Measurements from ENCODE around the gene OR2W3. TPM values are rescaled to one million over a fixed set of nuclear protein-coding genes. Genes with fewer than 3 reads are reported as not detected.

The OR2W3 gene
- total and polyA plus RNA-seq, 2 experiments from 2014 or later, result 0.86 to 1.9 TPM

DNA sequence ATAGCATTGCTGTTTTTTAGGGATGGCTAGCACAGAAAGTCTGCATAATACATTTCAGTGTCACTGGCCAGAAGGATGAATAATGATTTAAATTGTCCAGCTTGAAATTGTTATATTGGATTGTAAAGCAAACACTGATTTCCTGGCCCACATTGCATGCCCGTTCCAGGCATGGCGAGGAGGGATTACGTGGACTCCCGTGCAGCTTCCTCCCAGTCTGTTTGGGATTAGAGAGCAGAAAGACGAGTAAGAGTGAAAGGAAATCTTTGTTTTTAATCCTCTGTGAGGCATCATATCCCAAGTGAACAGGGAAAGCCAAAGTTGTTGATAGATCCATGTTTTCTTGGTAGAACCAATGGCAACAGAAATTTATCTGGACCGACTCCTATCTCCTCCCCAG lies 30.0 kb upstream of the OR2W3 start:
- no peak overlapping the region for H3K27ac ChIP-seq
- TF ChIP-seq, protein P1, sequence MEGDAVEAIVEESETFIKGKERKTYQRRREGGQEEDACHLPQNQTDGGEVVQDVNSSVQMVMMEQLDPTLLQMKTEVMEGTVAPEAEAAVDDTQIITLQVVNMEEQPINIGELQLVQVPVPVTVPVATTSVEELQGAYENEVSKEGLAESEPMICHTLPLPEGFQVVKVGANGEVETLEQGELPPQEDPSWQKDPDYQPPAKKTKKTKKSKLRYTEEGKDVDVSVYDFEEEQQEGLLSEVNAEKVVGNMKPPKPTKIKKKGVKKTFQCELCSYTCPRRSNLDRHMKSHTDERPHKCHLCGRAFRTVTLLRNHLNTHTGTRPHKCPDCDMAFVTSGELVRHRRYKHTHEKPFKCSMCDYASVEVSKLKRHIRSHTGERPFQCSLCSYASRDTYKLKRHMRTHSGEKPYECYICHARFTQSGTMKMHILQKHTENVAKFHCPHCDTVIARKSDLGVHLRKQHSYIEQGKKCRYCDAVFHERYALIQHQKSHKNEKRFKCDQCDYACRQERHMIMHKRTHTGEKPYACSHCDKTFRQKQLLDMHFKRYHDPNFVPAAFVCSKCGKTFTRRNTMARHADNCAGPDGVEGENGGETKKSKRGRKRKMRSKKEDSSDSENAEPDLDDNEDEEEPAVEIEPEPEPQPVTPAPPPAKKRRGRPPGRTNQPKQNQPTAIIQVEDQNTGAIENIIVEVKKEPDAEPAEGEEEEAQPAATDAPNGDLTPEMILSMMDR (IDR thresholded peaks at IDR 0.05; ENCODE audit: low read depth, low read length), result no peak
- H3K9me3 ChIP-seq (ENCODE audit: low read depth), result no peaks in the 10 kb centered on the region
- no peaks in the 10 kb centered on the region for H3K4me1 ChIP-seq (ENCODE audit: low read depth)
- DNase-seq (ENCODE audit: low read depth in 1 of 2, low spot score in 1 of 2), result no peak
- no peaks in the 10 kb centered on the region for H3K27me3 ChIP-seq
- H3K36me3 ChIP-seq, result no peaks in the 10 kb centered on the region
- H3K4me3 ChIP-seq, result no peak overlapping the region

DNA sequence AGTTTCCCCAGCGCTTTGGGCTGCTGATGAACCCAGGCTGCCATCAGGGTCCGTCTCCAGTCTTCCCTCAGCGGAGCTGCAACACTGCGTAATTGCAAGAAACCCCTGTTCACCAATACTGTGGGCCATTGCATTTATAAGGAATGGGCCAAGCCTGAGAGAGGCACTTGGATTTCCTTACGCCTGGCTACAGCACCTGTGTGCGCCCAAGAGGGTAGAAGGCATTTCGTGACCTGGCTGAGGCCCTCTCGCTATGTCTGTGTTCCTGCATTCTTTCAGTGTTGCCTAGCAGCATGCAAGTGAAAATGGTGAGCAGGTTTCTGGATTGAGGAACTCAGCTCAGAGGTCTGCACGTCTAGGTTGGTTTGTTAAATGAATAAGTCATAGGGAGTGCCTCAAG lies 12.0 kb upstream of the OR2W3 start:
- Histone ChIP-seq H3K4me3 (no peak overlapping the region), H3K27me3 (no peaks in the 10 kb centered on the region), H3K4me1 (ENCODE audit: low read depth) (no peaks in the 10 kb centered on the region), H3K9me3 (ENCODE audit: low read depth) (no peaks in the 10 kb centered on the region), H3K27ac (no peak overlapping the region), H3K36me3 (no peaks in the 10 kb centered on the region)
- no peak for DNase-seq (ENCODE audit: low read depth in 1 of 2, low spot score in 1 of 2)
- TF ChIP-seq, protein P1 (IDR thresholded peaks at IDR 0.05; ENCODE audit: low read depth, low read length), result no peak

DNA sequence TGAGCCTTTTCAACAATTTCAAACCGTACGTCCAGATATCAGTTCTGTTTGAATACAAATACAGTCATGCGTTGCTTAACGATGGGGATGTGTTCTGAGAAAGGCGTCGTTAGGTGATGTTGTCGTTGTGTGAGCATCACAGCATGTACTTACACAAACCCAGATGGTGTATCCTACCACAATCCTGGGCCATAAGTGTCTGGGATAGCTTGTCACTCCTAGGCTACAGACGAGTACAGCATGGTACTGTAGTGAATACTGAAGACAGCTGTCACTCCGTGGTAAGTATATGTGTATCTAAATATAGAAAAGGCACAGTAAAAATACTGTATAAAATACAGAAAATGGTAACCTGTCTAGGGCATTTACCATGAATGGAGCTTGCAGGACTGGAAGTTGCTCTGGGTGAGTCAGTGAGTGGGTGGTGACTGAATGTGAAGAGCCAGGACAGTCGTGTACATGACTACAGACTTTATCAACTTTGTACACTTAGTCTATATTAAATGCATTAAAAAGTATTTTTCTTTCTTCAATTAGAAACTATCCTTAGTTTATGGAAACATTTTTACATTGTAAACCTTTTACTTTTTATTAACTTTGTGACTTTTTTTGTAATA lies 10.5 kb upstream of the OR2W3 start:
- Histone ChIP-seq H3K27ac (no peak overlapping the region), H3K36me3 (no peaks in the 10 kb centered on the region), H3K27me3 (no peaks in the 10 kb centered on the region), H3K4me3 (no peak overlapping the region), H3K9me3 (ENCODE audit: low read depth) (no peaks in the 10 kb centered on the region), H3K4me1 (ENCODE audit: low read depth) (no peaks in the 10 kb centered on the region)
- TF ChIP-seq, protein P1 (IDR thresholded peaks at IDR 0.05; ENCODE audit: low read depth, low read length), result no peak
- no peak for DNase-seq (ENCODE audit: low read depth in 1 of 2, low spot score in 1 of 2)

DNA sequence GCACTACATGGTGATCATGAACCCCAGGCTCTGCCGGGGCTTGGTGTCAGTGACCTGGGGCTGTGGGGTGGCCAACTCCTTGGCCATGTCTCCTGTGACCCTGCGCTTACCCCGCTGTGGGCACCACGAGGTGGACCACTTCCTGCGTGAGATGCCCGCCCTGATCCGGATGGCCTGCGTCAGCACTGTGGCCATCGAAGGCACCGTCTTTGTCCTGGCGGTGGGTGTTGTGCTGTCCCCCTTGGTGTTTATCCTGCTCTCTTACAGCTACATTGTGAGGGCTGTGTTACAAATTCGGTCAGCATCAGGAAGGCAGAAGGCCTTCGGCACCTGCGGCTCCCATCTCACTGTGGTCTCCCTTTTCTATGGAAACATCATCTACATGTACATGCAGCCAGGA lies 589 bp downstream of the OR2W3 start:
- Histone ChIP-seq H3K27ac (no peak overlapping the region), H3K4me3 (no peak overlapping the region), H3K36me3 (no peaks in the 10 kb centered on the region), H3K9me3 (ENCODE audit: low read depth) (no peaks in the 10 kb centered on the region), H3K27me3 (no peaks in the 10 kb centered on the region), H3K4me1 (ENCODE audit: low read depth) (no peaks in the 10 kb centered on the region)
- no peak for DNase-seq (ENCODE audit: low read depth in 1 of 2, low spot score in 1 of 2)
- TF ChIP-seq, protein P1 (IDR thresholded peaks at IDR 0.05; ENCODE audit: low read depth, low read length), result no peak

DNA sequence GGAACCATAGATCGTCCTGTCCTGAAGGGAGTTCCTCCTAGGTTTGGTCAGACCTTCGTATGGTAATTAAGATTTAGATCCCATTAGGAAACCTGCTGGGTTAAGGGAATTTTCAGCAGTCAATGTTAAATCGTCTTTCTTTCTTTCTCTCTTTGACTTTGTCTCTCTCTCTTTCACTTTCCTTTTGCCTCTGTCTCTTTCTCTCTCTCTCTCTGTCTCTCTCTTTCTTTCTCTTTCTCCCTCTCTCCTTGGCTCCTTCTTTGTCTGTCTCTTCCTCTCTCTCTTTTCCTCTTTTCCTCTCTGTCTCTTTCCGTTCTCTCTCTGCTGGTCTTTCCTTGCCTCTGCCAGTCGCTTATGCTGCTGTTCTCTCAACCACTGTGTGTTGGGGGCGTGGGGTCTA lies 8.7 kb downstream of the OR2W3 start:
- DNase-seq (ENCODE audit: low read depth in 1 of 2, low spot score in 1 of 2), result no peak

More for the DNA sequence above, 8.7 kb downstream of the OR2W3 start:
- Histone ChIP-seq H3K9me3 (ENCODE audit: low read depth) (no peaks in the 10 kb centered on the region), H3K27me3 (no peaks in the 10 kb centered on the region), H3K4me1 (ENCODE audit: low read depth) (no peaks in the 10 kb centered on the region), H3K27ac (no peak overlapping the region), H3K36me3 (no peaks in the 10 kb centered on the region), H3K4me3 (no peak overlapping the region)
- TF ChIP-seq, protein P1 (IDR thresholded peaks at IDR 0.05; ENCODE audit: low read depth, low read length), result no peak
